Measurements from ENCODE around the gene PIF1.
A peak's percentile ranks its signal among the peaks of the same experiment; 100 is the strongest.

Gene PIF1

GRCh38 chr15:64864068-64864467, 38.6 kb upstream of the PIF1 start:
- Histone ChIP-seq H3K36me3 (peaks cover 42 to 74% (median 70%) of the 10 kb centered on the region in 3 donors), H3K27me3 (no peaks in the 10 kb centered on the region), H3K27ac (no peak overlapping the region), H3K4me3 (no peak overlapping the region), H3K4me1 (peaks cover 0 to 14% (median 0%) of the 10 kb centered on the region in 4 donors), H3K9me3 (no peaks in the 10 kb centered on the region)
- DNase-seq: no peak
- no peak for TF ChIP-seq CTCF (IDR thresholded peaks at IDR 0.05)
- intact Hi-C loops (cut with DNase I; ENCODE audit: low total_unique reads): no loop called here

- TF ChIP-seq CTCF (IDR thresholded peaks at IDR 0.05): no peak
- Histone ChIP-seq H3K27me3 (no peaks in the 10 kb centered on the region), H3K36me3 (peaks cover 42 to 71% (median 70%) of the 10 kb centered on the region in 3 donors), H3K9me3 (no peaks in the 10 kb centered on the region), H3K27ac (no peak overlapping the region), H3K4me3 (no peak overlapping the region), H3K4me1 (peaks cover 0 to 30% (median 10%) of the 10 kb centered on the region in 4 donors)
- no peak for DNase-seq
- intact Hi-C loops (cut with DNase I; ENCODE audit: low total_unique reads): no loop called here
Observed at GRCh38 chr15:64862408-64862807, 37.0 kb upstream of the PIF1 start.

GRCh38 chr15:64861960-64862359, 36.5 kb upstream of the PIF1 start:
- H3K27ac ChIP-seq: no peak overlapping the region
- intact Hi-C loops (cut with DNase I; ENCODE audit: low total_unique reads): no loop called here
- H3K9me3 ChIP-seq: no peaks in the 10 kb centered on the region
- TF ChIP-seq CTCF (IDR thresholded peaks at IDR 0.05): no peak
- H3K36me3 ChIP-seq: peaks cover 42 to 66% (median 66%) of the 10 kb centered on the region in 3 donors
- H3K4me1 ChIP-seq: peaks cover 0 to 35% (median 14%) of the 10 kb centered on the region in 4 donors
- DNase-seq: no peak
- no peaks in the 10 kb centered on the region for H3K27me3 ChIP-seq
- no peak overlapping the region for H3K4me3 ChIP-seq

- intact Hi-C loops (cut with DNase I; ENCODE audit: low total_unique reads): no loop called here
- Histone ChIP-seq H3K27ac (no peak overlapping the region), H3K9me3 (no peaks in the 10 kb centered on the region), H3K4me1 (peaks cover 0 to 41% (median 20%) of the 10 kb centered on the region in 4 donors), H3K36me3 (peaks cover 40 to 63% (median 60%) of the 10 kb centered on the region in 3 donors), H3K4me3 (no peak overlapping the region), H3K27me3 (no peaks in the 10 kb centered on the region)
- DNase-seq: no peak
- TF ChIP-seq CTCF (IDR thresholded peaks at IDR 0.05): no peak
Observed at GRCh38 chr15:64861331-64861730, 35.9 kb upstream of the PIF1 start.

- Histone ChIP-seq H3K4me3 (no peak overlapping the region), H3K27ac (peak overlapping the region; percentile 4 to 79), H3K4me1 (peaks cover 0 to 52% (median 40%) of the 10 kb centered on the region in 4 donors), H3K36me3 (peaks cover 31 to 61% (median 60%) of the 10 kb centered on the region in 3 donors), H3K27me3 (no peaks in the 10 kb centered on the region), H3K9me3 (no peaks in the 10 kb centered on the region)
- no peak for TF ChIP-seq CTCF (IDR thresholded peaks at IDR 0.05)
- no peak for DNase-seq
- intact Hi-C loops (cut with DNase I; ENCODE audit: low total_unique reads): no loop called here
Observed at GRCh38 chr15:64859226-64859625, 33.8 kb upstream of the PIF1 start.
